ENCODE results near the gene DRC1.

DNA sequence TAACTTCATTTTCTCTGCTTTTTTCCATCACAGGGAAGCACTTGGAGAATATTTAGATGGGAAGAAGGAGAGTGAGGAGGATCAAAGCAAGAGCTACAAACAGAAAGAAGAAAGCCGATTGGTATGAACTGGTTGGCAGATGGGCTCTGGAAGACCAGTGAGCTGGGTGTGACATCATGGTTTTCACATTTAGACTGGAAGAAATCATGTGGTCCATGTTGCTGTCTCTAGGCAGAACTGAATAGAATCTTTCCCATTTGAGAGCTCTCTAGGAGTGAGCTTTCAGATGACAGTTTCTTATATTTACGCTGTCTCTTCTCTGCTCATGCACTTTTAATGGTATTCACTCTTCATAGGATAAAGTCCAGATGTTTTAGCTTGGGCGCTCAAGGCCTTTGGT, 12.6 kb downstream of the DRC1 start:
- TF ChIP-seq FOXP2 (optimal IDR thresholded peaks at IDR 0.05; ENCODE audit: control extremely low read depth, extremely low read length, insufficient read depth): no peak
- TF ChIP-seq EZH2 (IDR thresholded peaks at IDR 0.05): no peak
- no peak for TF ChIP-seq POLR2AphosphoS5 (IDR thresholded peaks at IDR 0.05; ENCODE audit: borderline replicate concordance, low read depth, low read length)

All from SK-N-MC (cell line).